Endodermal cell (in vitro differentiated cells): ENCODE measurements around the gene FAM185A. TPM values are rescaled to one million over a fixed set of nuclear protein-coding genes. Genes with fewer than 3 reads are reported as not detected.
"Not testable (repeated sequence)": the region's sequence is repeated elsewhere in the genome, so short reads cannot be mapped to it uniquely, and the experiment has no call there.

Experiments
- DNase-seq: peaks from one replicate; pipeline ENCODE4 v3.0.0-alpha.2; 2017
- H3K27ac ChIP-seq: 2 replicates; pipeline ENCODE4 v1.5.1; 2013; ENCODE audit warnings: mild to moderate bottlenecking, low read depth, low read length, moderate library complexity
- H3K27me3 ChIP-seq: 2 replicates; pipeline ENCODE4 v1.6.1; 2013; ENCODE audit warnings: mild to moderate bottlenecking, low read length, moderate library complexity; ENCODE audit not compliant: insufficient read depth, control insufficient read depth, poor library complexity, severe bottlenecking
- H3K36me3 ChIP-seq: 2 replicates; pipeline ENCODE4 v1.7.0; 2013; ENCODE audit warnings: mild to moderate bottlenecking, low read length, moderate library complexity; ENCODE audit not compliant: control insufficient read depth, insufficient read depth
- H3K4me1 ChIP-seq: one replicate; pipeline ENCODE4 v1.7.0; 2013; ENCODE audit warnings: low read length; ENCODE audit not compliant: control insufficient read depth, insufficient read depth
- H3K4me3 ChIP-seq: 2 replicates; pipeline ENCODE4 v1.5.1; 2013; ENCODE audit warnings: mild to moderate bottlenecking, low read length, moderate library complexity
- H3K9ac ChIP-seq: 2 replicates; pipeline ENCODE4 v1.6.1; 2013; ENCODE audit warnings: mild to moderate bottlenecking, low read length, moderate library complexity; ENCODE audit not compliant: poor library complexity, severe bottlenecking; ENCODE audit errors: extremely low read depth
- H3K9me3 ChIP-seq: 2 replicates; pipeline ENCODE4 v1.6.1; 2013; ENCODE audit warnings: mild to moderate bottlenecking, low read length, moderate library complexity; ENCODE audit not compliant: control insufficient read depth
- H3K27ac Mint-ChIP-seq: 2 replicates; pipeline ENCODE4 v1.8.0; 2020; ENCODE audit warnings: mixed read lengths
- H3K27me3 Mint-ChIP-seq: 2 replicates; pipeline ENCODE4 v1.8.0; 2021; ENCODE audit warnings: mild to moderate bottlenecking, mixed read lengths; ENCODE audit not compliant: insufficient read depth
- H3K36me3 Mint-ChIP-seq: 2 replicates; pipeline ENCODE4 v1.8.0; 2020; ENCODE audit warnings: low read depth, mixed read lengths
- H3K4me1 Mint-ChIP-seq: 2 replicates; pipeline ENCODE4 v1.8.0; 2020; ENCODE audit warnings: mixed read lengths
- H3K4me3 Mint-ChIP-seq: 2 replicates; pipeline ENCODE4 v1.8.0; 2020; ENCODE audit warnings: mild to moderate bottlenecking, moderate library complexity, mixed read lengths
- H3K9me3 Mint-ChIP-seq: 2 replicates; pipeline ENCODE4 v1.8.0; 2020; ENCODE audit warnings: mild to moderate bottlenecking, mixed read lengths
- CTCF ChIP-seq: fragments of 200-600 bp; sonication (generic); conservative IDR thresholded peaks from 2 replicates; pipeline ENCODE4 v1.5.0; 2021; ENCODE audit warnings: antibody characterized with exemption, mild to moderate bottlenecking
- WGBS, 2 experiments: methylation state at CpG; one replicate each; pipeline versions ENCODE4 v1.1.5 to v1.1.7; 2013; ENCODE audit warnings: missing lambda C conversion rate in 2 of 2, mixed read lengths in 1 of 2; ENCODE audit not compliant: insufficient coverage in 1 of 2, insufficient read length in 1 of 2; 5-methylcytosine and 5-hydroxymethylcytosine counted together
- total RNA-seq, 2 donors: library from RNA; stranded (reverse); fragmentation: NEBNext Ultra II Directional in 1 of 2; extraction: Animal tissue kit (Norgen Biotek cat#: 25700) in 1 of 2; gene quantifications; 2 replicates in 1 of 2; 3 replicates in 1 of 2; pipeline ENCODE4 v1.2.1, GENCODE V29; 2021

FAM185A gene
- total RNA-seq, 2 donors from 2014 or later: 5.6 to 7.8 TPM

- Histone ChIP-seq H3K27ac (no peak overlapping the region), H3K4me1 (no peaks in the 10 kb centered on the region), H3K9me3 (no peaks in the 10 kb centered on the region), H3K4me3 (no peak overlapping the region), H3K27me3 (no peaks in the 10 kb centered on the region), H3K36me3 (no peaks in the 10 kb centered on the region), H3K9ac (no peak overlapping the region)
- H3K36me3 Mint-ChIP-seq: no peaks in the 10 kb centered on the region
- no peaks in the 10 kb centered on the region for H3K27me3 Mint-ChIP-seq
- H3K27ac Mint-ChIP-seq: no peak overlapping the region
- no peaks in the 10 kb centered on the region for H3K4me1 Mint-ChIP-seq
- WGBS, 2 experiments: 94 to 100% methylated on average over 1 of the region's 1 CpG
- no peak overlapping the region for H3K4me3 Mint-ChIP-seq
- no peak for DNase-seq
- H3K9me3 Mint-ChIP-seq: no peaks in the 10 kb centered on the region
- TF ChIP-seq CTCF: no peak
These were observed 88.2 kb downstream of the FAM185A start for GRCh38 chr7:102836977-102837376.

- no peak for DNase-seq
- Histone ChIP-seq H3K36me3 (no peaks in the 10 kb centered on the region), H3K4me1 (no peaks in the 10 kb centered on the region), H3K27me3 (no peaks in the 10 kb centered on the region), H3K27ac (no peak overlapping the region), H3K9ac (no peak overlapping the region), H3K9me3 (no peaks in the 10 kb centered on the region), H3K4me3 (no peak overlapping the region)
- 86 to 98% methylated on average over 2 to 3 of the region's 3 CpGs for WGBS, 2 experiments
- H3K9me3 Mint-ChIP-seq: no peaks in the 10 kb centered on the region
- no peaks in the 10 kb centered on the region for H3K36me3 Mint-ChIP-seq
- no peak for TF ChIP-seq CTCF
- no peaks in the 10 kb centered on the region for H3K27me3 Mint-ChIP-seq
- H3K4me3 Mint-ChIP-seq: no peak overlapping the region
- H3K27ac Mint-ChIP-seq: no peak overlapping the region
- H3K4me1 Mint-ChIP-seq: no peaks in the 10 kb centered on the region
These were observed 89.0 kb downstream of the FAM185A start for GRCh38 chr7:102837802-102838201.

GRCh38 chr7:102838572-102839101 is 89.8 kb downstream of the FAM185A start:
- H3K27me3 Mint-ChIP-seq, DNase-seq, H3K4me1 ChIP-seq, H3K27me3 ChIP-seq, H3K4me3 ChIP-seq, H3K27ac Mint-ChIP-seq, H3K4me3 Mint-ChIP-seq, H3K9me3 Mint-ChIP-seq, H3K9me3 ChIP-seq, H3K36me3 ChIP-seq, H3K4me1 Mint-ChIP-seq, H3K36me3 Mint-ChIP-seq, H3K27ac ChIP-seq, H3K9ac ChIP-seq: not testable (repeated sequence)
- 94 to 95% methylated on average over 8 to 10 of the region's 10 CpGs for WGBS, 2 experiments

GRCh38 chr7:102840404-102840803 is 91.6 kb downstream of the FAM185A start:
- Mint-ChIP-seq H3K27me3 (no peaks in the 10 kb centered on the region), H3K4me3 (no peak overlapping the region), H3K27ac (no peak overlapping the region), H3K4me1 (no peaks in the 10 kb centered on the region), H3K36me3 (no peaks in the 10 kb centered on the region), H3K9me3 (no peaks in the 10 kb centered on the region)
- Histone ChIP-seq H3K36me3 (no peaks in the 10 kb centered on the region), H3K9me3 (no peaks in the 10 kb centered on the region), H3K27ac (no peak overlapping the region), H3K27me3 (no peaks in the 10 kb centered on the region), H3K4me1 (no peaks in the 10 kb centered on the region), H3K9ac (no peak overlapping the region), H3K4me3 (no peak overlapping the region)
- DNase-seq: no peak
- no peak for TF ChIP-seq CTCF
- WGBS, 2 experiments: 95% methylated on average over 3 of the region's 3 CpGs; no CpG with 5 or more reads in 1 of the 2 experiments
